ENCODE results near the gene KIF5A.

DNA sequence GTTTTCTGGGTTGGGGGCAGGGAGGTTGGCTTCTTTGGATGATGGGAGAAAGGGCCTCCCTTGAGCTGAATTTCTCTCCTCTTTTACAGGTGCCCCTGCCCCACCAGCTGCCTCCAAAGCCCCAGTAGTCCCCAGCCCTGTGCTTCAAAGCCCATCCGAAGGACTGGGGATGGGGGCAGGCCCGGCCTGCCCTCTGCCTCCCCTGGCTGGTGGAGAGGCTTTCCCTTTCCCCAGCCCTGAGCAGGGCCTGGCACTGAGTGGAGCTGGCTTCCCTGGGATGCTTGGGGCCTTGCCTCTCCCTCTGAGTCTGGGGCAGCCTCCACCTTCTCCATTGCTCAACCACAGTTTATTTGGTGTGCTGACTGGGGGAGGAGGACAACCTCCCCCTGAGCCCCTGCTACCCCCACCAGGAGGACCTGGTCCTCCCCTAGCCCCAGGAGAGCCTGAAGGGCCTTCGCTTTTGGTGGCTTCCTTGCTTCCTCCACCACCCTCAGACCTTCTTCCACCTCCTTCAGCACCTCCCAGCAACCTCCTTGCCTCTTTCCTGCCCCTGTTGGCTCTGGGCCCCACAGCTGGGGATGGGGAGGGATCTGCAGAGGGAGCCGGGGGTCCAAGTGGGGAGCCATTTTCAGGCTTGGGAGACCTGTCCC is 23.2 kb upstream of the KIF5A start:
- TF ChIP-seq, protein P1, sequence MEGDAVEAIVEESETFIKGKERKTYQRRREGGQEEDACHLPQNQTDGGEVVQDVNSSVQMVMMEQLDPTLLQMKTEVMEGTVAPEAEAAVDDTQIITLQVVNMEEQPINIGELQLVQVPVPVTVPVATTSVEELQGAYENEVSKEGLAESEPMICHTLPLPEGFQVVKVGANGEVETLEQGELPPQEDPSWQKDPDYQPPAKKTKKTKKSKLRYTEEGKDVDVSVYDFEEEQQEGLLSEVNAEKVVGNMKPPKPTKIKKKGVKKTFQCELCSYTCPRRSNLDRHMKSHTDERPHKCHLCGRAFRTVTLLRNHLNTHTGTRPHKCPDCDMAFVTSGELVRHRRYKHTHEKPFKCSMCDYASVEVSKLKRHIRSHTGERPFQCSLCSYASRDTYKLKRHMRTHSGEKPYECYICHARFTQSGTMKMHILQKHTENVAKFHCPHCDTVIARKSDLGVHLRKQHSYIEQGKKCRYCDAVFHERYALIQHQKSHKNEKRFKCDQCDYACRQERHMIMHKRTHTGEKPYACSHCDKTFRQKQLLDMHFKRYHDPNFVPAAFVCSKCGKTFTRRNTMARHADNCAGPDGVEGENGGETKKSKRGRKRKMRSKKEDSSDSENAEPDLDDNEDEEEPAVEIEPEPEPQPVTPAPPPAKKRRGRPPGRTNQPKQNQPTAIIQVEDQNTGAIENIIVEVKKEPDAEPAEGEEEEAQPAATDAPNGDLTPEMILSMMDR (IDR thresholded peaks at IDR 0.05; ENCODE audit: low read depth, low read length) = no peak
- TF ChIP-seq, protein P2, sequence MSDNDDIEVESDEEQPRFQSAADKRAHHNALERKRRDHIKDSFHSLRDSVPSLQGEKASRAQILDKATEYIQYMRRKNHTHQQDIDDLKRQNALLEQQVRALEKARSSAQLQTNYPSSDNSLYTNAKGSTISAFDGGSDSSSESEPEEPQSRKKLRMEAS (IDR thresholded peaks at IDR 0.05; ENCODE audit: low read depth, low read length) = no peak
- TF ChIP-seq POLR2A (IDR thresholded peaks at IDR 0.05; ENCODE audit: extremely low read depth, insufficient read length) = no peak
- TF ChIP-seq MYC (IDR thresholded peaks at IDR 0.05; ENCODE audit: low read depth, low read length) = no peak
